Suppressor macrophage (primary cell): ENCODE data around the gene NCKAP5.

ENCODE experiments used
- DNase-seq, 4 experiments: peaks; one replicate each; pipeline ENCODE4 v3.0.0-alpha.2; 2020 to 2022

Gene NCKAP5

DNA sequence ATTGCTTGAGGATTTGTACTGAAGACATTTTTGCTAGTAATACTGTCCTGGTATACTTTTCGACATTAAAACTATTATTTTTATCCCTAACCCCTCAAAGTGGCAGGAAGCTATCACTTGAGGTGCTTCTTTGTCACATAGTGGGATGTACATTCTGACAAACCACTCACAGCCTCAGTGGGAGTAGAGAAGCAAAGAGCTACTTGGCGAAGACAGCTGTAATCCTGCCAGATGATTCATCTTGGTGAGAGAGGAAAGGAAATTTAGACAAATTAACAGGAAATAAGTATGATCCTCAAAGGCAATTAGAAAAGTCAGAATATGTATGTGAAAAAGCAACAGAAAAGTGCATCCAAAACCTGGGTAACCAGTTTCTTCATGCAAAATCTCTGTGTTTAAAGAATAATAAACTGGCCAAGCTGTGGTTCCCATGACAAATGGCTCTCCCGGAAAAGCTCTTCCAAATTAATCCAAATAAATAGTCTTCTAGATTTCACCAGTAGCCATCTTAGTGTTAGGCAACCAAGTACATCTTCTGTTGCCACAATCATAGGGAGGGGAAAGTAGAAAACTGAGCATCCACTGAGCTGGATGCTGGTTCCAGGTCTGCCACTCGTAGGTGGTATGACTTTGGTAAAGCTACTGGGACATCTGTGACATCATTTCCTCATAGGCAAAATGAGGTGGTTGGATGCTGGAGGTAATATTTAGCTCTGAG lies 590.3 kb downstream of the NCKAP5 start:
- no peak for DNase-seq

DNA sequence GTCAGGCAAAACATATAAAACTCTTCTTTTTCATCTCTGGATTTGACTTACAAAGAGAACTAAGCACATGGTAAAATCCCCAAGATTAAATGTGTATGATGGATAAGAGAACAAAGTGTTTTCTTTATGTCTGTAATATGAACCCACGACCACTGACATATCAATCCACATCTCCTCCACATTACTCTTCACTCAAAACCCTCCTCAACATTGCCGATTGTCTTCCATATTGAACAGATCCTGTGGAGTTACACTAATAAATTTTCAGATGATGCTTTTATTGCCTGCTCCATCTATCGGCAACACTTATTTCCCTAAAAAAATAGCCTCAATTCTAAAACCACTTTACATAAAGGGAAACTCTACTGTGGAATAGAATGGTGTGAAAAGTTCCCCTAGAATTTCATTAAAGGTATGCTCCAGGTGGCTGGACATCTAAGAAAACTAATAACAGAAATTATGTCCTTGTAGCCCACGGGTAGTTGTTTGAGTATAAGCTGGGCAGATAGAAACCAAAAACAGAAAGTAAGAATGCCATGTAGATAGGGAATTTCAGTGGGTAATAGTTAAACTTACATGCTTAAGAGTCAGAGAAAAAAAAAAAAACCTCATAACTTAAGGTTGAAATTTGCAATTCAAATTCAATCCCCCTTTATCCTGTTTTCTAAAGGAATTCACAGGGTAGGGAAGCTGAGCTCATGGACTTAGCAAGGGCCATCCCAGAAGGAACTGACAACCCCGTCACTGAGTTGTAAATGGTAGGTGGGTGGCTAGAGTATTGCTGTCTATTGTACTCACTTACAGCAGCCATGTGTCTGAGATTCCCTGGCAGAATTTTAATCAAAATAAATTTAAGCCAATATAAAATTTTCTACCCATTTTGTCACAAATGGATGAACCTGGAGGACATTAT lies 592.8 kb downstream of the NCKAP5 start:
- DNase-seq = no peak

DNA sequence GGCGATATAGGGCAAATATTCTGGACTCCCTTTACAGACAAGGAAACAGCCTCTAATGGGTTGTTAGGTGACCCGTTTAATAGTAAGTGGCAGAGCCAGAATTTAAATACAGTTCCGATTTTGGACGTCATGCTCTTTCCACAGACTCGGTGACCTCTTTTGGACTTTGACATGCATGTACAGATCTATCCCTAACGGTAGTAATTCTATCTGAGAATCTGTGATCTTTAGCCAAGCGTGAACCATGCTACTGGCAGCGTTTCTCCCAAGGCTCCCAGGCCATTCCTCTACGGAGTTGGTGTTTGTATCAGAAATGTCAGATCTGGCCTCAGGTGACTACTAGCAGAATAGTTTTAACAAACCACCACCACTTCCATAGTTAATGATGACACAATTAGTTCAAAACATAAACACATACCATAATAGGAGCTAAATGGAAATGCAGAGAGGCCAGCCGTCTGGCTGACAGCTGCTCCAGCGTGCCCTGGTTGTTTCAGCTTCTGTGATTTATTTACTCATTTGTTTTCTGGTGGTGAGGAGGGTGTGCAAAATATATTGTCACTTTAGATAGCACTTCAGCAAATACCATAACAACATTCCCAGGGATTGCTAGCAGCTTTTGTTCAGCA lies 593.7 kb downstream of the NCKAP5 start:
- no peak for DNase-seq

DNA sequence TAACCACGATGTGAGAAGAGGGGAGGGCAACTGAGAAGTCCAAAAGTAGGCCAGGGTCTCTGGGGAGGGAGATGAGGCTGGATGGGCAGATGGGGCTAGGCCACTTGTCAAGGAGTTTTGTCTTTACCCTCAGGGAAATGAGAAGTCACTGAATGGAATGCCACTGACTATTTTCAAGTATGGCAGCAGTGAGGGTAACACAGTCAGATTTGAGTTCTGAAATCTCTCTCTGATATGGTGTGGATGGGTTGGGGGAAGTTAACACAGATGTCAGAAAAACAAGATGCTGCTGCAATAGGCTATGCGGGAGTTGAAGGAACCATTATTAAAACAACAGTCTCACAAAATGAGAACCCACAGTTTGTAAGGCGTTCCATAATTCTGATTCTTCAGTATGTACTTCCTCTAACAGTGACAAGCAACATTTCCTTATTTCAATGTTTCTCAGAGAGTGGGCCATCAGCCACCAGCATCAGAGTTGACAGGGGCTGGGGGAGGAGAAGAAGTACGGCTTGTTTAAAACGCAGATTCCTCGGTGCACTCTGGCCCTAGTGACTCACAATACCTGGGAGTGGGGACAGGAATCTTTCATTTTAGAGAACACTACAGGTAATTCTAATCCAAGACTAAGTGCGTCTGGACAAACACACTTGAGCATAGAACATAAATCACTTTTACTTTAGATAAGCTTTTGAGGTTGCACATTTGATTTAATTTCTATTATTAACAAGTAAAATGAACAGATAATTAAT lies 596.8 kb downstream of the NCKAP5 start:
- no peak for DNase-seq

DNA sequence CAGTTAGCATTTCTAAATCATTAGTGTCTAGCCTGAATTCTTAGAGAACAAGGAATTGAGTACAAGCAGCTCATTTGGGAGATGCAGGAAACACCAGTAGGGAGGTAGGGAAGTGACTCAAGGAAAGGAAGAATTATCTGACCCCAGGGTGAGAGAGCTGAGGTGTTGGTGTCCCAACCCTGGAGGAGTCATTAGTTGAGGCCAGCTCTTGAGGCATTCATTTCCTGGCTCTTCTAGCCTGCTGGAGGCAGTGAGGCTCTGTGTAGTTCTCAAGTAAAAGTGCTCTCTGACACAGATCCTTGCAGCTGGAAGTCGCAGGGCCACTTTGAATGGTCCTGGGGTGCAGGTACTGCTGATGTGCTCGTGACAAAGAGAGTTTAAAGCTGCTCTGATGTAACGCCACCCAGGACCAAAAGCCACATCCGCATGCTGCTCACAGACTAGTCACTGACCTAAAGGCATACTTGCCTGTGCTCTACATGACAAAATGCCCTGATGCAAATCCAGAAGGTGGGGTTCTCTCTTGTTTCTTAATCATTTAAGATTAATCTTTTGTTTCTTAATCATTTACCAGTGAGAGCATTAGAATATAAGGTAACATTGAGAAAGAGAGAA lies 598.8 kb downstream of the NCKAP5 start:
- DNase-seq = no peak

DNA sequence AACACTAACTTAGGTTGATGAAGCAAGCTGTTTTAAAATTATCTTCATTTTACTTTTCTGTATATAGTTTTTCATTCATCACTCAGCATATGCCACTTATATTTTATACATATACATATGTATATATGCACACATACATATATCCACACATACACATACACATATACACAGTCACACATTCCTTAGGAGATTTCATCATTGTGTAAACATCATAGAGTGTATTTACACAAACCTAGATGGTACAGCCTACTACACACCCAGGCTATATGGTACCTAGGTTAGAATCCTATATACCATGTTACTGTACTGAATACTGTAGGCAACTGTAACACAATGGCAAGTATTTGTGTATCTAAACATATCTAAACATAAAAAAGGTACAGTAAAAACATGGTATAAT lies 602.8 kb downstream of the NCKAP5 start:
- no peak for DNase-seq

DNA sequence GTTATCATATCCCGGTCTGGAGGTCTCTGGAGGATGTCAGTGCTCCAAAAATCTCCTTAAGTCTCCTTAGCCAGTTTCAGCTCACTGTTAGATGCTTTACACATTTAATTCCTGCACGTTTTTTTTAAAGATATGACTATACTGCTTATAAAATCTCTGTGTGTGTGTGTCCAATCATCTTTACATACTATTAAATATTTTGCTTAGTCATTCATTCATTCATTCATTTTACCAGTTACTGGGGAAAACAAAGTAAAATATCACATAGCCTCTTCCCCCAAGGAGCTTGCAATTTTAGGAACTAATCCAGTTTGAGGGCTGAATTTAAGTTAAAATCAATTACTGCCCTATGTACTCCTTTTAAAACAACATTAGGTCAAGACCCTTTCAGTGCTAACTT lies 605.1 kb downstream of the NCKAP5 start:
- no peak for DNase-seq

DNA sequence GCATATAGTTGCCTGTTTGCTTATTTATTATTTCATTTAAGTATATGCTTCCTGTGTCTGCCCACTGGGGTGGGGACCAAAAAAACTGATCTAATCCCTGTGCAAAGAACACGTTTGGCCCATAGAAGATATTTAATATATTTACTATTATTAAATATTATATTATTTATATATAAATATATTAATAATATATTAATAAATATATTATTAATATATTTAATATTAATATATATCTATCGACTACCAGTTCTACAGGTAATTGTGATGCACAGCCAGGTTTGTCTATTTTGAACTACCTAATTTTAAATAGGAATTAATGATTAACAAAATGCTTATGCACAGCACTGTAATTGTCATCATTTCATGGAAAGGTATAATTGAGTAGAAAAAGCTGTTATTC lies 609.4 kb downstream of the NCKAP5 start:
- DNase-seq = no peak

DNA sequence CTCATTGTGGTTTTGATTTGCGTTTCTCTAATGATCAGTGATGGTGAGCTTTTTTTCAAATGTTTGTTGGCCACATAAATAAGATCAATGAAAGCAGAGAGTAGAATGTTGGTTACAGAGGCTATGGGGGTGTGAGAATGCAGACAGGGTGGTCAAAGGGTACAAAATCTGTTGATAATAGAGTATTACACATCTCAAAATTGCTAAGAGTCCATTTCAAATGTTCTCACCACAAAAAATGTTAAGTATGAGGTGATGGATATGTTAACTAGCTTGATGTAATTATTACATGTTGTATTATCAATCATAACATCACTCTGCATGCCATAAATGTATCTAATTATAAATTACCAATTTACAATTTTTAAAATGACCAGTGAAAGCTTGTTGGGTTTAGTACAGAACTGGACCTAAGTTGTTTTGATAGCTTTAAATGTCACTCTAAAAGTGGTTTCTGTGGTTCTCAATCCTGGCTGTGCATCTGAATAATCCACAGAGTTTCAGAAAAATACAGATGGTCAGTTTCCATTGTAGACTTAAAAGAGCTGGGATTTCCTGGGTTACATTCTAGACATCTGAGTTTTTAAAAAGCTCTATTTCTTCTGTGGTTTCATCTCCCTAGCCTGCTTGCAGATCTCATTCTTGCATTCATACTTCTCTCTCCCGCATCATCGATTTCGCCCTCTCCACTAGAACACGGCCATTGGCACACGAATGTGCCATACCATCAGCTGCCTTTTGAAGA lies 612.2 kb downstream of the NCKAP5 start:
- no peak for DNase-seq

DNA sequence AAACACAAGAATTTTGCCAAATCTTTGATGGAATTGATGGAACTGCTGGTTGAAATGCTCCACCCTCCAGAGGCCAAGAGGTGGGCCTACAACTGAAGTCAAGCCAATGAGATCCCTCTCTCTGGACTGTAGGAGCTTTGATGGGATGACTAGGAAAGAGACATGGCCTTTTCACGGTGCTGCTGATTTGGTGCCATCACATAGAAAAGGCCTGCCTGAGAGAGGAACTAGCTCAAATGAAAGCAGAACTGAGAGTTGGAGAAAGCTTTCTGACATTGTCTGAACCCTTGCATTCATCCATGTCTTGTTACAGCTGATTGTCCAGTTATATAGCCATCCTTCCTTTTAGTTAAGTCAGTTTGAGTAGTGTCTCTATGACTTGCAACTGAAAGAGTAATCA lies 614.5 kb downstream of the NCKAP5 start:
- peak in 1 of 4 experiments; percentile 3 for DNase-seq

DNA sequence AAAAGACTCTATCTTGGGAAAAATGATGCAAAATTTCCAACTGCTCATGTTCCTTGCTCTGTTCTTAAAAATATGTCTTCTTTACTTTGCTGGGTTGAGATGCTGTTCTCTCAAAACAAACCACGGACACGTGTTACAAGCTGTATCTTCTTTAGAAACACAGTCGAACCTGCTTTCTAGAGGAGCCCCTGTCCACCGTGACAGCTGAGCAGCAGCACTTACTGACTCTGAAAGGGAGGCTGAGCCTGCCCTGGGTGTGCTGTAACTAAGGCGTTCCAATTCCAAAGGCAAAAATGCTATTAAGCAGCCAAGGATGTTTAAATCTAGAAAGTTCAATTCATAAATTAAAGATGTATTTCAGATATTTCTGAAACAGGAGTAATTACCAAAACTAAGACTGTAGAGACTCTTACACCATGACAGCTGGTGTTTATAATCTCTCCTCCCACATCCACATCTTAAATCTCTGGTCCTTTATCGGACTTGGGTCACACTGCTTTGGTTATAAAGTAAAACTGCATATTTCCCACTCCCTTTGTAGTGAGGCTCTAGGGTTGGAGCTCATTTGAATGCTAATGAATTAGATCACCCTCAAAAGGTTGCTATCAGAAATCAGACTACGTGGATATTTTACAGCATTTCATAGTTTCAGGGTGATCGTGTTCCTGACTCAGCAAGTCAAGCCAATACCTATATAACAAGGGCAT lies 617.1 kb downstream of the NCKAP5 start:
- no peak for DNase-seq

DNA sequence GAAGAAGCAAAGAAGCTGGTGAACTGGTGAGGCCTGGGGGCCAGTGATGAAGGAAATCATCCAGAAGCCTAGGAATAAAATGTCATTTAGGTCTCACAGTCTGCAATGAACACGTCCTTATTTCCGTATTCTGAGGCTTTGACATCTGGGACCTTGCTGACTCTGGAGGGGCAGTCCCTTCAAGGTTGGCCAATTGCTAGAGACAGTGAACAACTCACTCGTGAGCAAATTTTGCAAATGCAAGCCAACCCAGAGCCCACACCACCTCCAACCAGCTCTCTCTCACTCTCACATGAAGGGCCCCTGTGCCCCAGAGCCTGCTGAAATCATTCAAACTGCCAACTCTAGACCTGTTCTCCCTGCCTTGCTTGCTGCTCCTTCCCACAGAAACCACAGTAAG lies 619.2 kb downstream of the NCKAP5 start:
- no peak for DNase-seq

DNA sequence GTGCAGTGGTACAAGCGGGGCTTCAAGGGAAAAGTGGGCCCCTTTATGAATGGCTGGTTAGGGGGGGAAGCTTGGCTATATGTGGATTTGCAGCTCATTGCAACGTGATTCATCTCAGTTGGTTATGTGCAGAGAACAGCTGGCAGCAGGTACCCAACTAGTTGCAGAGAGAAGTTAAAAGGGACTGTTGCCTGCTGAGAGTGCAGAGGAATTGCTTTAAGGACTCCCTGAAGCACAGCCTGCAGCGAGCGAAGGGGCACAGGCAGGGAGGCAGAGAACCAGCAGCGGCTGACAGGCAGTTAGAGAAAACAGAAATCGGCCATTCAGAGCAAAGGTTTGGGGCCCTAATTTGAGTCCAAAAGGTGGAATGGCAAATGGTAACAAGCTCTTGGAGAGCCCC lies 620.1 kb downstream of the NCKAP5 start:
- DNase-seq = no peak

DNA sequence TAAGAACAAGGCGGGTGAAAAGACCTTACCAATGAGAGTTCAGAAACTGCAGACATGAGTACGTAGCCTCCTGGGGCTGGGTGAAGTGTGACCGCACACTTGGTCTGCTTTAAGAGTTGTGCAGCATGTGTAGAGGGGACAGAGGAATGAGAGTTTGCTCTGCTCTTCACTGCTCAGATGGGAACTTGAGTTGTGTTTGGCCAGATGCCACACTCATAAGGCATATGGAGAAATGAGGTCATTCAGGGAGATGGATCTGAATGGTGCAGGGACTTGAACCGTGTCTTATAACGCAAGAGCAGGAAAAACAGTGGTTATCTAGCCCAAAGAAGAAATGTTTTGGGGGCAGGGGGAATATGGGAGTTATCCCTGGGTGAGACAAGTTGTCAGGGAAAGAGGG lies 624.4 kb downstream of the NCKAP5 start:
- no peak for DNase-seq

DNA sequence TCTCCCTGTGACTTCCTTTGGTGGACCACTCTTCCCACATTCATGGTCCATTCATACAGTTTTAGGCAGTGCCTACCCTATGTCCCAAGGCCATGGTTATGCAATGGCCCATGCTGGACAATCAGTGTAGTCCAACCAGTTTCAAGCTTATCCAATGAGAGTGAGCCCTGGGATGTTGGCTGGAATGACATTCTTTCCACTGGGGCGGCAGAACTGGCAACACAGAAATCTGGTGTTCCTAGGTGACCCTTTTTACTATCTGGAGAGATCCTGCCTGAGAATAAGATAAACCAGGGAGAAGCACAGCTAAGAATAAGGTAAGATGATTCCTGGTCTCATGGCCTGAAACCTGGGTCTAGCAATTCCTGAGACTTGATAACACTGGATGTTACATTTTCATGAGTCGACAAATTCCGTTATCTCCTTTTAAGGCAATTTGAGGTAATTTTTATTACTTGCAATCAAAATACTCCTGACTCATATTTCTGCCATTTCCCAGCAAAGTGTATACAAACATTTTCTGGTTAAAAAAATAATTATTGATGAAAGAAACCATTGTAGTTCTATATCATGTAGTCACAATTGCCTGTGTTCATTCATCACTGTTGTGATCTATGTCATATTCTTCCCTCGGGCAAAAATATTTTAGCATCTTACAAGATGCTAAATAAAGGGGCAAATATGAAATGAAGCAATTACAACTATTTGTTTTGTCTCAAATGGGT lies 626.8 kb downstream of the NCKAP5 start:
- no peak for DNase-seq

DNA sequence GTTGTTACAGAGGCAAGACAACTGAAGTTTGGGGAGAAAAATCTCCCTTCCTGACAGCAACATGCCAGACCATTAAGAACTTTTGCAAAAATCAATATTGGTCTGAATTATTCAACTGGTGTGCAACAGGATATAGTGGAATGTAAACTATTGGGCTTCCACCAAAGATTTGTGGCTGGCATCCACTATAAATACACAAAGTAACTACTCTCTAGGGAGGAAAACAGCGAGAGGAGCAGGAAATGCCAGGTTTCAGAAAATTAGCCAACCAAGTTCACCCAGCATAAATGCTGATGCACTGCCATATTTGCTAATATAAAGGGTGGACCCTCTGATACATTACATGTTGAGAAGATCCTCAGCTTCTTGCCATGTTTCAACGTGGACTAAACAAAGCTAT lies 630.6 kb downstream of the NCKAP5 start:
- no peak for DNase-seq

DNA sequence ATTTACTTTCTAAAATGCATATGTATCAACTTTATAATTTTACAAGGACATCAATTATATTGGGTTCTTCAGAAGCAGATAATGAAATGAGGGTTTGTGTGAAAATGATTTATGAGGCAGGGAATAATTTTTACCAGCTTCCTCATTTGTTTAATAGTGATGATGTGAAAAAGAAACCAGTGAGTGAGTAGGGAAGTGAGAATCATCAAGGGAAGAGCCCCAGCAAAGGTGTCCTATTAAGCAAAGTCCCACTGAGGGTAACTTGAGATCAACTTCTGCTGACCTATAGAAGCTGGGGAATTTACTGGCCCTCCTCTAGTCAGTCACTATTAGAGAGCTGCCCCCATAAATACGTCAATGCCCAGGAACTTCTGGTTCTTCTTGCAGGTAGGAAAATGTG lies 631.5 kb downstream of the NCKAP5 start:
- DNase-seq = no peak

DNA sequence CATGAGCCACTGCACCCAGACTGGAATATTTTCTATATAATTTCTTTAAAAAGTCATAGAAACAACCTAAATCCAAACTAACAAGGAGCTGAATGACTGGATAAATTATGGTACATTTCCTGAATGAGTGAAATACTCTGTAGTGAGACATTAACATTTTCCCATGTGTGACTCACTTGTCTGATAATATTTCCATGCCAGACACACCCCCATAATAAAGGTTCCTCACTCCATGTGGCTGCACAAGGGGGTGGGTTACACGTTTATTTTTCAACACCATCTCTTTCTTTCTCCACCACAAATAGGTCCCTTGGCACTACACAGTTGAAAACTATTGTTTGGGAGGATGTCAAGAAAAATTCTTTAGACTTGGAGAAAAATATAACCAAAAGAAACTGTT lies 632.0 kb downstream of the NCKAP5 start:
- no peak for DNase-seq

DNA sequence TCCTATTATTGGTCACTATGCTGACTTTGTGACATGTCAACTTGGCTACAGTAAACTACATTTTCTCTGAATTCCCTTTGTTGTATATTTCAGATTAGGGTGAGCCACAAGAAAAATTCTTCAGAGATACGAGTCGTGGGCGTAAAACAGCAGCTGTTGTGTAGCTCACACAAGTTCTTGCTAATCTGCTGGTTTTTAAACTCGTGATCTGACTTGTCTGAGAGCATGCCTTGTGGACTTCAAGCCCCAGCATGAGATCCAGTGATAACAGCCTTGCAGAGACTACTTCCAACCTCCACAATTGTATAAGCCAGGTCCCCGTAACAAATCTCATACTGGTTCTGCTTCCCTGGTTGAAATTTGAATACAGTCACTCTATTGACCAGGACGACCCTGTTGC lies 638.5 kb downstream of the NCKAP5 start:
- no peak for DNase-seq

DNA sequence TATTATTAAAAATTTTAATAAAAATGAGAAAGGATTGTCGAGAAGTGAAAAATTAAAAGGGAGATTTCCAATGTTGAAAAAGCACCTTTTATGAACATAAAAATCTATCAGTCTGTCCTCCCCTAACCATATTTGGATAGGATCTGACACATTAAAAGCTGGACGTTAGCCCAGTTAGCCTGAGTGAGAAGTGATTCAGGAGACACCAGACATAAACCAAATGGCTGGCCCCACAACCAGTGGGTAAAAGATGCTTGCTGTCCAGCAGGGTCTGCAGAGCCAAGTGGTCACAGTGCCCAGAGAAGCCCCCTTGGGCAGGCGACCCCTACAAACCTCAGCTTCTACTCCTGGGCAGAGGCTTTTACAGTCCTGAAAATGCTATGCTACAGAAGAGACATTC lies 644.5 kb downstream of the NCKAP5 start:
- no peak for DNase-seq
